Cardiac muscle cell (in vitro differentiated cells and primary cell): Measurements from ENCODE around the gene ARHGEF2. TPM values are rescaled to one million over a fixed set of nuclear protein-coding genes. Genes with fewer than 3 reads are reported as not detected.
A peak's percentile ranks its signal among the peaks of the same experiment; 100 is the strongest.

Source experiments
- DNase-seq, 2 donors: peaks; one replicate each; pipeline versions ENCODE4 v3.0.0 to v3.0.0-alpha.2; 2010 to 2017; ENCODE audit warnings: low read depth in 1 of 2, low spot score in 1 of 2
- H3K27ac ChIP-seq: fragments of 200-600 bp; sonication (generic); 2 replicates; pipeline ENCODE4 v1.5.1; 2016
- H3K27me3 ChIP-seq: fragments of 200-600 bp; sonication (generic); 2 replicates; pipeline ENCODE4 v1.6.0; 2016; ENCODE audit warnings: control low read depth
- H3K36me3 ChIP-seq: fragments of 200-600 bp; sonication (generic); 2 replicates; pipeline ENCODE4 v1.5.1; 2016; ENCODE audit warnings: control low read depth
- H3K4me1 ChIP-seq: fragments of 200-600 bp; sonication (generic); 2 replicates; pipeline ENCODE4 v1.8.1; 2017; ENCODE audit warnings: low read depth, mild to moderate bottlenecking, mixed run types
- H3K4me3 ChIP-seq: fragments of 200-600 bp; sonication (generic); 2 replicates; pipeline ENCODE4 v1.5.1; 2016; ENCODE audit warnings: mild to moderate bottlenecking
- H3K9me3 ChIP-seq: fragments of 200-600 bp; sonication (generic); 2 replicates; pipeline ENCODE4 v1.5.1; 2017; ENCODE audit warnings: low read depth, mild to moderate bottlenecking, control low read depth
- polyA plus RNA-seq: library from polyadenylated mRNA; unstranded; fragments of >200 nt; fragmentation: Nextera tagmentation; extraction: Ambion mirVana; gene quantifications from 2 replicates; pipeline ENCODE4 v1.2.1, GENCODE V29; 2016
- total RNA-seq: library from RNA; depleted of rRNA; stranded (reverse); fragments of >200 nt; gene quantifications from 2 replicates; pipeline ENCODE4 v1.2.3, GENCODE V29; 2016
- TF ChIP-seq, protein P1 (sequence below): IDR thresholded peaks from 2 replicates; pipeline ENCODE4 v1.5.1; 2012; ENCODE audit warnings: low read depth, mild to moderate bottlenecking, low read length

The ARHGEF2 gene
- total and polyA plus RNA-seq, 2 experiments from 2014 or later, result 38.6 to 126 TPM

GRCh38 chr1:155940482-155940992 lies 37.8 kb downstream of the ARHGEF2 start:
- no peaks in the 10 kb centered on the region for H3K27me3 ChIP-seq
- no peak overlapping the region for H3K4me3 ChIP-seq
- H3K9me3 ChIP-seq, result no peaks in the 10 kb centered on the region
- peak overlapping the region; percentile 75 for H3K27ac ChIP-seq
- TF ChIP-seq, protein P1, sequence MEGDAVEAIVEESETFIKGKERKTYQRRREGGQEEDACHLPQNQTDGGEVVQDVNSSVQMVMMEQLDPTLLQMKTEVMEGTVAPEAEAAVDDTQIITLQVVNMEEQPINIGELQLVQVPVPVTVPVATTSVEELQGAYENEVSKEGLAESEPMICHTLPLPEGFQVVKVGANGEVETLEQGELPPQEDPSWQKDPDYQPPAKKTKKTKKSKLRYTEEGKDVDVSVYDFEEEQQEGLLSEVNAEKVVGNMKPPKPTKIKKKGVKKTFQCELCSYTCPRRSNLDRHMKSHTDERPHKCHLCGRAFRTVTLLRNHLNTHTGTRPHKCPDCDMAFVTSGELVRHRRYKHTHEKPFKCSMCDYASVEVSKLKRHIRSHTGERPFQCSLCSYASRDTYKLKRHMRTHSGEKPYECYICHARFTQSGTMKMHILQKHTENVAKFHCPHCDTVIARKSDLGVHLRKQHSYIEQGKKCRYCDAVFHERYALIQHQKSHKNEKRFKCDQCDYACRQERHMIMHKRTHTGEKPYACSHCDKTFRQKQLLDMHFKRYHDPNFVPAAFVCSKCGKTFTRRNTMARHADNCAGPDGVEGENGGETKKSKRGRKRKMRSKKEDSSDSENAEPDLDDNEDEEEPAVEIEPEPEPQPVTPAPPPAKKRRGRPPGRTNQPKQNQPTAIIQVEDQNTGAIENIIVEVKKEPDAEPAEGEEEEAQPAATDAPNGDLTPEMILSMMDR, result no peak
- H3K36me3 ChIP-seq, result no peaks in the 10 kb centered on the region
- DNase-seq, result peak; percentile 54 to 70
- H3K4me1 ChIP-seq, result peaks cover 18% of the 10 kb centered on the region

GRCh38 chr1:155938220-155938627 lies 40.1 kb downstream of the ARHGEF2 start:
- Histone ChIP-seq H3K27ac (no peak overlapping the region), H3K4me3 (no peak overlapping the region), H3K4me1 (peaks cover 24% of the 10 kb centered on the region), H3K9me3 (no peaks in the 10 kb centered on the region), H3K36me3 (no peaks in the 10 kb centered on the region), H3K27me3 (no peaks in the 10 kb centered on the region)
- DNase-seq, result peak; percentile 77 to 79
- TF ChIP-seq, protein P1, result peak; percentile 69

DNA sequence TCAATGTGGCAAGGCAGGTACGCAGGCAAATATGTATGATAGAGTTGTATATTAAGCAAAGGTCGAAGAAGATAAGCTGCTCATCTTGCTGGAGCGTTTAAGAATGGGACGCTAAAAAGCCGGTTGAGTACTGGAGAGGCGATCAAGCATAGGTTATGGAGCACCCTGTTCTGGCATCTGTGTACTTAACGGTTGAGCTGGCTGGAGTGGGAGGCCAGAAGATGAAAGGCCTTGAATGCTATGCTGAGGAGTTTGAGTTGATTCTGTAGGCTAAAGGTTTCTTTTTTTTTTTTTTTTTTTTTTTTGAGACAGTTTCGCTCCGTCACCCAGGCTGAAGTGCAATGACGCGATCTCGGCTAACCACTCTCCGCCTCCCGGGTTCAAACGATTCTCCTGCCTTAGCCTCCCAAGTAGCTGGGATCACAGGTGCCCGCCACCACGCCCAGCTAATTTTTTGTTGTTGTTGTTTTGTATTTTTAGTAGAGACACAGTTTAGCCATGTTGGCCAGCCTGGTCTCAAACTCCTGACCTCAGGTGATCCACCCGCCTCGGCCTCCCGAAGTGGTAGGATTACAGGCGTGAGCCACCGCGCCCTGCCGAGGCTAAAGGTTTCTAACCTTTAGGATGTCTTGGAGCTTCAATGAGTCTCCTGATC lies 43.3 kb downstream of the ARHGEF2 start:
- Histone ChIP-seq H3K36me3 (peaks cover 24% of the 10 kb centered on the region), H3K4me1 (peaks cover 29% of the 10 kb centered on the region)
- DNase-seq, result no peak

GRCh38 chr1:155934097-155934935 lies 44.0 kb downstream of the ARHGEF2 start, which contains the start of gene KHDC4:
KHDC4 (minus strand) TSS chr1:155934413; CDS start chr1:155934373, 40 bp downstream.
- Histone ChIP-seq H3K27ac (peak within 1 kb of the TSS; percentile 89), H3K9me3 (no peaks in the 10 kb centered on the region), H3K36me3 (peaks cover 29% of the 10 kb centered on the region), H3K4me1 (peaks cover 28% of the 10 kb centered on the region), H3K27me3 (no peaks in the 10 kb centered on the region), H3K4me3 (peak within 1 kb of the TSS; percentile 75)
- TF ChIP-seq, protein P1, result no peak
- DNase-seq, result peak; percentile 99

More for the DNA sequence above, 43.3 kb downstream of the ARHGEF2 start:
- TF ChIP-seq, protein P1, result no peak
- H3K9me3 ChIP-seq, result no peaks in the 10 kb centered on the region
- H3K4me3 ChIP-seq, result peak overlapping the region; percentile 75
- no peaks in the 10 kb centered on the region for H3K27me3 ChIP-seq
- H3K27ac ChIP-seq, result peak overlapping the region; percentile 89

GRCh38 chr1:155933591-155934096 lies 44.7 kb downstream of the ARHGEF2 start:
- H3K4me1 ChIP-seq, result peaks cover 28% of the 10 kb centered on the region
- no peaks in the 10 kb centered on the region for H3K9me3 ChIP-seq
- H3K4me3 ChIP-seq, result peak overlapping the region; percentile 75
- no peaks in the 10 kb centered on the region for H3K27me3 ChIP-seq
- peak overlapping the region; percentile 89 for H3K27ac ChIP-seq
- DNase-seq, result no peak
- TF ChIP-seq, protein P1, result no peak
- peaks cover 34% of the 10 kb centered on the region for H3K36me3 ChIP-seq
